Esophagus muscularis mucosa (tissue), 4 donors: ENCODE results near the gene KLC1. TPM values are rescaled to one million over a fixed set of nuclear protein-coding genes. Genes with fewer than 3 reads are reported as not detected.

Source experiments
- DNase-seq: peaks from one replicate; pipeline ENCODE4 v3.0.0-alpha.2; 2017; ENCODE audit errors: extremely low spot score
- H3K27ac ChIP-seq, 4 donors: fragments of 200-600 bp; sonication (generic); replicated peaks in 1 of 4; 1 replicate in 3 of 4; 2 replicates in 1 of 4; pipeline ENCODE4 v1.5.1; 2016 to 2019; ENCODE audit warnings: mild to moderate bottlenecking in 1 of 4
- H3K27me3 ChIP-seq, 4 donors: fragments of 200-600 bp; sonication (generic); one replicate each; pipeline versions ENCODE4 v1.5.1 to v1.6.0; 2016 to 2019
- H3K36me3 ChIP-seq, 4 donors: fragments of 200-600 bp; sonication (generic); one replicate each; pipeline ENCODE4 v1.5.1; 2016 to 2019
- H3K4me1 ChIP-seq, 4 donors: fragments of 200-600 bp; sonication (generic); one replicate each; pipeline ENCODE4 v1.5.1; 2016 to 2019
- H3K4me3 ChIP-seq, 4 donors: fragments of 200-600 bp; sonication (generic); 1 replicate in 2 of 4; 2 replicates in 2 of 4; pipeline ENCODE4 v1.5.1; 2016 to 2019; ENCODE audit warnings: mild to moderate bottlenecking in 4 of 4, moderate library complexity in 1 of 4
- H3K9me3 ChIP-seq, 4 donors: fragments of 200-600 bp; sonication (generic); 1 replicate in 3 of 4; 2 replicates in 1 of 4; pipeline ENCODE4 v1.5.1; 2016 to 2019
- CTCF ChIP-seq, 3 experiments: fragments of 200-600 bp in 2 of 3; fragments of 450-650 bp in 1 of 3; sonication (generic) in 2 of 3; IDR thresholded peaks; one replicate each; pipeline ENCODE4 v1.5.1; 2017 to 2019; ENCODE audit warnings: antibody characterized with exemption in 3 of 3, mild to moderate bottlenecking in 2 of 3, moderate library complexity in 1 of 3
- EP300 ChIP-seq: sonication (generic); formaldehyde crosslinking; IDR thresholded peaks from one replicate; pipeline ENCODE4 v1.6.1; 2017; ENCODE audit warnings: antibody characterized with exemption
- POLR2A ChIP-seq: fragments of 450-650 bp; IDR thresholded peaks from one replicate; pipeline ENCODE4 v1.6.1; 2017; ENCODE audit warnings: antibody characterized with exemption, moderate library complexity, mild to moderate bottlenecking, low read depth
- POLR2AphosphoS5 ChIP-seq, 2 donors: sonication (generic); formaldehyde crosslinking; IDR thresholded peaks; one replicate each; pipeline ENCODE4 v1.6.1; 2017; ENCODE audit warnings: antibody characterized with exemption in 2 of 2
- WGBS: methylation state at CpG from one replicate; pipeline ENCODE4 v1.1.5; 2018; 5-methylcytosine and 5-hydroxymethylcytosine counted together
- intact Hi-C: fragments of 100-400 bp; cut with DNase I; formaldehyde crosslinking; loops from one replicate; pipeline ENCODE4 v1.15.1; 2023
- total RNA-seq, 4 donors: library from RNA; depleted of rRNA; stranded (reverse); fragments of >200 nt; gene quantifications; one replicate each; pipeline versions ENCODE4 v1.1.0 to v1.2.1, GENCODE V29; 2016

The KLC1 gene
- total RNA-seq, 4 donors from 2014 or later, result 285 to 343 (median 312) TPM

- no peak for DNase-seq
- no peaks in the 10 kb centered on the region for H3K9me3 ChIP-seq
- no peak for TF ChIP-seq POLR2A
- no peak for TF ChIP-seq POLR2AphosphoS5 (IDR thresholded peaks at IDR 0.05)
- no peak for TF ChIP-seq EP300
- no peak for TF ChIP-seq CTCF (IDR thresholded peaks at IDR 0.05)
- no peaks in the 10 kb centered on the region for H3K27me3 ChIP-seq
- intact Hi-C loops, result no loop called here
- no peak overlapping the region for H3K4me3 ChIP-seq
- H3K36me3 ChIP-seq, result peaks cover 34 to 81% (median 65%) of the 10 kb centered on the region in 4 donors
- H3K4me1 ChIP-seq, result peaks cover 32 to 75% (median 60%) of the 10 kb centered on the region in 4 donors
- 76% methylated on average over 12 of the region's 12 CpGs for WGBS
- H3K27ac ChIP-seq, result no peak overlapping the region
Measured at GRCh38 chr14:103728721-103729120, 99.7 kb downstream of the KLC1 start.

- Histone ChIP-seq H3K27me3 (no peaks in the 10 kb centered on the region), H3K4me3 (no peak overlapping the region), H3K4me1 (peaks cover 22 to 75% (median 58%) of the 10 kb centered on the region in 4 donors), H3K9me3 (no peaks in the 10 kb centered on the region), H3K36me3 (peaks cover 40 to 91% (median 76%) of the 10 kb centered on the region in 4 donors), H3K27ac (peak overlapping the region; percentile 14 to 52 (median 30))
- WGBS, result 84% methylated on average over 22 of the region's 24 CpGs
- intact Hi-C loops, result no loop called here
- TF ChIP-seq CTCF (IDR thresholded peaks at IDR 0.05) (no peak), POLR2AphosphoS5 (IDR thresholded peaks at IDR 0.05) (no peak), POLR2A (no peak), EP300 (no peak)
- no peak for DNase-seq
Measured at GRCh38 chr14:103729496-103730448, 100.8 kb downstream of the KLC1 start.

- Histone ChIP-seq H3K4me1 (peaks cover 22 to 75% (median 58%) of the 10 kb centered on the region in 4 donors), H3K27me3 (no peaks in the 10 kb centered on the region), H3K4me3 (no peak overlapping the region), H3K27ac (peak overlapping the region; percentile 14 to 52 (median 30)), H3K9me3 (no peaks in the 10 kb centered on the region), H3K36me3 (peaks cover 40 to 88% (median 80%) of the 10 kb centered on the region in 4 donors)
- TF ChIP-seq EP300, result no peak
- TF ChIP-seq POLR2AphosphoS5 (IDR thresholded peaks at IDR 0.05), result peak in 1 of 2 donors; percentile 43
- no peak for DNase-seq
- intact Hi-C loops, result no loop called here
- WGBS, result 59% methylated on average over 3 of the region's 15 CpGs
Measured at GRCh38 chr14:103730490-103731035, 101.6 kb downstream of the KLC1 start.

- peaks cover 40 to 84% (median 78%) of the 10 kb centered on the region in 4 donors for H3K36me3 ChIP-seq
- no peaks in the 10 kb centered on the region for H3K9me3 ChIP-seq
Measured at GRCh38 chr14:103731481-103731880, 102.5 kb downstream of the KLC1 start.

More at GRCh38 chr14:103731481-103731880, 102.5 kb downstream of the KLC1 start:
- intact Hi-C loops, result no loop called here
- no peak overlapping the region for H3K27ac ChIP-seq
- TF ChIP-seq POLR2A, result no peak
- no peak for TF ChIP-seq EP300
- TF ChIP-seq POLR2AphosphoS5 (IDR thresholded peaks at IDR 0.05), result no peak
- TF ChIP-seq CTCF (IDR thresholded peaks at IDR 0.05), result no peak
- no peak overlapping the region for H3K4me3 ChIP-seq
- H3K4me1 ChIP-seq, result peaks cover 30 to 75% (median 58%) of the 10 kb centered on the region in 4 donors
- no peak for DNase-seq
- H3K27me3 ChIP-seq, result no peaks in the 10 kb centered on the region
- 87% methylated on average over 15 of the region's 15 CpGs for WGBS
